T-helper 17 cell (primary cell): Measurements from ENCODE around the gene C2CD5. TPM values are rescaled to one million over a fixed set of nuclear protein-coding genes. Genes with fewer than 3 reads are reported as not detected.

ENCODE experiments used
- ATAC-seq: fragments of 150-1000 bp; cut with Tn5 transposase; 2 replicates; pipeline ENCODE4 v1.10.0; 2021; ENCODE audit warnings: mild to moderate bottlenecking, moderate library complexity
- DNase-seq, 3 donors: peaks; one replicate each; pipeline versions ENCODE4 v3.0.0 to v3.0.0-alpha.2; 2020 to 2021
- H3K9me3 ChIP-seq: one replicate; pipeline ENCODE4 v1.7.0; 2013; ENCODE audit warnings: low read length, mild to moderate bottlenecking; ENCODE audit not compliant: control insufficient read depth, poor library complexity, severe bottlenecking
- H3K27ac Mint-ChIP-seq: one replicate; pipeline ENCODE4 v1.8.0; 2022; ENCODE audit warnings: mild to moderate bottlenecking, moderate library complexity, mixed read lengths
- H3K27me3 Mint-ChIP-seq: one replicate; pipeline ENCODE4 v1.8.0; 2022; ENCODE audit warnings: mixed read lengths
- H3K36me3 Mint-ChIP-seq: one replicate; pipeline ENCODE4 v1.8.0; 2022; ENCODE audit warnings: low read depth, mixed read lengths
- H3K4me1 Mint-ChIP-seq: one replicate; pipeline ENCODE4 v1.8.0; 2022; ENCODE audit warnings: mild to moderate bottlenecking, mixed read lengths
- H3K4me3 Mint-ChIP-seq: one replicate; pipeline ENCODE4 v1.8.0; 2022; ENCODE audit warnings: mild to moderate bottlenecking, moderate library complexity, mixed read lengths
- total RNA-seq, 4 donors: library from RNA in 2 of 4; stranded (reverse) in 2 of 4; gene quantifications; one replicate each; pipeline ENCODE4 v1.2.3 and lab custom pipeline; 2022 to 2026

C2CD5 gene, protein sequence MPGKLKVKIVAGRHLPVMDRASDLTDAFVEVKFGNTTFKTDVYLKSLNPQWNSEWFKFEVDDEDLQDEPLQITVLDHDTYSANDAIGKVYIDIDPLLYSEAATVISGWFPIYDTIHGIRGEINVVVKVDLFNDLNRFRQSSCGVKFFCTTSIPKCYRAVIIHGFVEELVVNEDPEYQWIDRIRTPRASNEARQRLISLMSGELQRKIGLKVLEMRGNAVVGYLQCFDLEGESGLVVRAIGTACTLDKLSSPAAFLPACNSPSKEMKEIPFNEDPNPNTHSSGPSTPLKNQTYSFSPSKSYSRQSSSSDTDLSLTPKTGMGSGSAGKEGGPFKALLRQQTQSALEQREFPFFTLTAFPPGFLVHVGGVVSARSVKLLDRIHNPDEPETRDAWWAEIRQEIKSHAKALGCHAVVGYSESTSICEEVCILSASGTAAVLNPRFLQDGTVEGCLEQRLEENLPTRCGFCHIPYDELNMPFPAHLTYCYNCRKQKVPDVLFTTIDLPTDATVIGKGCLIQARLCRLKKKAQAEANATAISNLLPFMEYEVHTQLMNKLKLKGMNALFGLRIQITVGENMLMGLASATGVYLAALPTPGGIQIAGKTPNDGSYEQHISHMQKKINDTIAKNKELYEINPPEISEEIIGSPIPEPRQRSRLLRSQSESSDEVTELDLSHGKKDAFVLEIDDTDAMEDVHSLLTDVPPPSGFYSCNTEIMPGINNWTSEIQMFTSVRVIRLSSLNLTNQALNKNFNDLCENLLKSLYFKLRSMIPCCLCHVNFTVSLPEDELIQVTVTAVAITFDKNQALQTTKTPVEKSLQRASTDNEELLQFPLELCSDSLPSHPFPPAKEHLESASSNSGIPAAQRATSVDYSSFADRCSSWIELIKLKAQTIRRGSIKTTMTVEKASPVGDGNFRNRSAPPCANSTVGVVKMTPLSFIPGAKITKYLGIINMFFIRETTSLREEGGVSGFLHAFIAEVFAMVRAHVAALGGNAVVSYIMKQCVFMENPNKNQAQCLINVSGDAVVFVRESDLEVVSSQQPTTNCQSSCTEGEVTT
- total RNA-seq (10 to 100 TPM; 31.5 to 31.6 TPM), total RNA-seq (lab: John Stamatoyannopoulos, UW) (52.5 to 54.8 reads per million in 2 donors)

DNA sequence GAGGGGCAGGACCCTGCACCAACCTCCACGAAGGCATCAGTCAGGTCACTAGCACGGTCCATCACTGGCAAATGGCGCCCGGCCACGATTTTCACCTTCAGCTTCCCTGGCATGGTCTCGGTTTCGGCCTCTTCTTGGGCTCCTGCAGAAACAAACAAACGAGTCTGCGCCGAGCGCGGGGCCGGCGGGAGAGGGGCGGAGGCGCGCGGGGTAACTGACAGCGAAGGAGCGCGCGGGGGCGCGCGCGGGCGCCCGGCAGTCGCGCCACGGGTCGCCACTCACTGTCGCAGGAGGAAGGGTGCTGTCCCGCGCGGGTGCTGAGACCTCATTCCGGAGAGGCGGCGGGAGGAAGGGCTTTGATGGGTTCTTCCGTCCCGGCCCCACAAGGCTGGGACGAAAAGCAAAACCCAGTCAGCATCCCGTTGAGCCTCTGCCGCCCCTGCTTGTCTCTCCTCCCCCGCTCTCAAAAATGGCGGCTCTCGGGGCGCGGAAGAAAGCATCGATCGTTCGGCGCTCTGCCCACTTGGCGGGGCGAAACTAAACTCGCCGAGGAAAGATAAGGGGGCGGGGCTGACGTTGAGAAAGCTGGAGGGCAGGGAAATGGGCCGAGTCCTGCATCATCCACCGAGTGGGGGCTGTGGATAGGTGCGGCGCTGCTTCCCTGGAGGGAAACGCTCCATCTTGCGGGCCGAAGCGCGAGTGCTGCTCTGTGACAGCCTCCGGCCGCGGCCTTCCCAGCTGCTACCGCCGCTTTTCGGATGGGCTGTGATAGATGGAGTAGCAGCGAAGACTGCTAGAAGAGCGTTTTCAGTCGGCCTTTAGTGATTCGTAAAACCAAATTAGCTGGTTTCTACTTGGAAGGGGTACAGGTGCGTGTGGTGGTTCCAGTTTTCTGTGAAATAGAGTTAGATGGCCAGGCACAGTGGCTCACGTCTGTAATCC is at the start of gene C2CD5:
TSS of gene C2CD5 (minus strand) at position 505 of the 942 bp plus-strand sequence. CDS start at position 113, 392 bp downstream.
- Mint-ChIP-seq H3K27me3 (peaks cover 7% of the 10 kb centered on the region), H3K4me3 (peak within 1 kb of the TSS; percentile 93), H3K36me3 (no peaks in the 10 kb centered on the region), H3K4me1 (peaks cover 32% of the 10 kb centered on the region), H3K27ac (peak within 1 kb of the TSS; percentile 77)
- ATAC-seq (peak; percentile 92), DNase-seq (peak; percentile 79 to 91 (median 90))
- H3K9me3 ChIP-seq, result no peaks in the 10 kb centered on the region

DNA sequence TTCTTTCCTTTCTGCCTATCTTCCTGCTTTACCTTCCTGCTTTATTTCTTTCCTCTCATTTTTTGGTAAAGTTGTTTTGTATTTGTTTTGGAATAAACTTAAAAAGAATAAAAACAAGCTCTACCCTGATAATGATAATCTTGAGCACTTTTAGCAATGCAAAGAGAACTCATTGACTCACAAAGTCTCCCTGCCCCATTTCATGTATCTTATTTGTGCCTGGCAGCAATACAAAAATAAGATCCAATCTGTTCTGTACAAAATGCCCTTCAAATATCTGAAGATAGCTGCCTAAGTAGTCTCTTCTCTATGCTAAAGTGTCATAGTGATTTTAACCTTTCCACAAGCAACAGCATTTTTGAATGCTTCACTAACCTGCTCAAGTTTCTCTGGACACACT is 49.5 kb upstream of the C2CD5 start:
- no peak for DNase-seq
- Mint-ChIP-seq H3K27me3 (no peaks in the 10 kb centered on the region), H3K4me3 (no peak overlapping the region), H3K36me3 (no peaks in the 10 kb centered on the region), H3K4me1 (peaks cover 9% of the 10 kb centered on the region), H3K27ac (no peak overlapping the region)
- H3K9me3 ChIP-seq, result no peaks in the 10 kb centered on the region
- no peak for ATAC-seq

DNA sequence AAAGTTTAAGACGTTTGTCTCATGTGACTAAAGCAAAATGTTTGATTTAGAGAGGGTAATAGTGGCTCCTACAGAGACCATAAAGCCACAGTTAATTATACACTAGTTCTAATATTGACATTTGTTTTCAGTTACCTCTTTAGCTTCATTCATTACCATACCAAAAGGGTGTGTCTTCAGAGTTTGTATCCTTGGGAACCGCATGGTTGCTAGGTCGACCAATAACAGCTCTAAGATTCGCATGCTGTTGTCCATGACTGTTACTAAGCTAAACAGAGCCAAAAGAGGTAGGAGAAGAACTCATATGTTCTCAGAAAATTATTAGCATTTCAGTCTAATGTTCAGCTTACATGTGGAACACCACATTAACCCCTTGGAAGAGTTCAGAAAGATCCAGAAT is 44.5 kb upstream of the C2CD5 start:
- Mint-ChIP-seq H3K4me3 (no peak overlapping the region), H3K27me3 (peaks cover 4% of the 10 kb centered on the region), H3K4me1 (peaks cover under 1% of the 10 kb centered on the region), H3K27ac (no peak overlapping the region), H3K36me3 (no peaks in the 10 kb centered on the region)
- DNase-seq (no peak), ATAC-seq (no peak)
- H3K9me3 ChIP-seq, result no peaks in the 10 kb centered on the region

DNA sequence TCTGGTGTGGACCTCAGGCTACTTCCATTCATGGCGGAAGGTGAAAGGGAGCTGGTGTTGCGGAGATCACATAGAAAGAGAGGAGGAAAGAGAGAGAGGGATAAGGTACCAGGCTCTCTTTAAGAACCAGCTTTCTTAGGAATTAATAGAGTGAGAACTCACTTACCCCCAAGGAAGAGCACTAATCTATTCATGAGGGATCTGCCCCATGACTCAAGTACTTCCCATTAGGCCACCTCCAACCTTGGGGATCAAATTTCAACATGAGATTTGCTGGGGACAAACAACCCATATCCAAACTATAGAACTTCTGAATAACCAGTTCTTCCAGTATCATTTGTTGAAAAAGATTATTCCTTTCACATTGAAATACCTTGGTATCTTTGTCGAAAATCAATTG is 34.0 kb upstream of the C2CD5 start:
- H3K4me3 Mint-ChIP-seq, result no peak overlapping the region
- no peaks in the 10 kb centered on the region for H3K4me1 Mint-ChIP-seq
- no peaks in the 10 kb centered on the region for H3K9me3 ChIP-seq
- no peak for DNase-seq
- no peak for ATAC-seq
- H3K27me3 Mint-ChIP-seq, result no peaks in the 10 kb centered on the region
- no peak overlapping the region for H3K27ac Mint-ChIP-seq
- no peaks in the 10 kb centered on the region for H3K36me3 Mint-ChIP-seq

DNA sequence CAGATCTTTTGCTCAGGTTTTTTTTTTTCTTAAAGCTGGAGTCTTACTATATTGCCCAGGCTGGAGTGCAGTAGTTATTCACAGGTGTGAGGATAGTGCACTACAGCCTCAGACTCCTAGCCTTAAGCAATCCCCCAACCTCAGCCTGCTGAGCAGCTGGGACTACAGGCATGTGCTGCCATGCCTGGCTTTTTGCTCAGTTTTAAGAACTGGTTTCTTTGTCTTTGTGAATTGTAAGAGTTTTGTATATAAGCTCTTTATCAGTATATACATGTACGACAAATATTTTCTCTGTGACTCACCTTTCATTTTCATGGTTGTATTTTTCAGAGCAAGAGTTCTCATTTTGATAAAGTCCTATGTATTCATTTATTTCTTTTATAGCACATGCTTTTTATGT is 33.3 kb upstream of the C2CD5 start:
- no peaks in the 10 kb centered on the region for H3K9me3 ChIP-seq
- DNase-seq (no peak), ATAC-seq (no peak)
- no peaks in the 10 kb centered on the region for H3K27me3 Mint-ChIP-seq
- H3K4me3 Mint-ChIP-seq, result no peak overlapping the region
- H3K36me3 Mint-ChIP-seq, result no peaks in the 10 kb centered on the region
- H3K27ac Mint-ChIP-seq, result no peak overlapping the region
- H3K4me1 Mint-ChIP-seq, result no peaks in the 10 kb centered on the region

DNA sequence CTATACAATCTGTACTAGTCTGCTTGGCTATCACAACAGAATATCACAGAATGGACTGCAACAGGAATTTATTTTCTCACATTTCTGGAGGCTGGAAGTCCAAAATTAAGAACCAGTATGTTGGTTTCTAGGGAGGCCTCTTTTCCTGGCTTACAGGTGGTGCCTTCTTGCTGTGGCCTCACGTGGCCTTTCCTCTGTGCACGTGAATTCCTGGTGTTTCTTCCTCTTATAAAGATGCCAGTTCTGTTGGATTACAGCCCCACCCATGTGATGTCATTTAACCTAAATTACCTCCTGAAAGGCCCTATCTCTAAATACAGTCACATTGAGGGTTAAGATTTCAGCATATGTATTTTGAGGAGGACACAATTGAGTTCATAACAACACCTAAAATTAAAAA is 32.1 kb upstream of the C2CD5 start:
- H3K27me3 Mint-ChIP-seq, result no peaks in the 10 kb centered on the region
- no peak overlapping the region for H3K4me3 Mint-ChIP-seq
- H3K27ac Mint-ChIP-seq, result no peak overlapping the region
- H3K36me3 Mint-ChIP-seq, result no peaks in the 10 kb centered on the region
- DNase-seq, result no peak
- H3K4me1 Mint-ChIP-seq, result no peaks in the 10 kb centered on the region
- no peaks in the 10 kb centered on the region for H3K9me3 ChIP-seq
- no peak for ATAC-seq

DNA sequence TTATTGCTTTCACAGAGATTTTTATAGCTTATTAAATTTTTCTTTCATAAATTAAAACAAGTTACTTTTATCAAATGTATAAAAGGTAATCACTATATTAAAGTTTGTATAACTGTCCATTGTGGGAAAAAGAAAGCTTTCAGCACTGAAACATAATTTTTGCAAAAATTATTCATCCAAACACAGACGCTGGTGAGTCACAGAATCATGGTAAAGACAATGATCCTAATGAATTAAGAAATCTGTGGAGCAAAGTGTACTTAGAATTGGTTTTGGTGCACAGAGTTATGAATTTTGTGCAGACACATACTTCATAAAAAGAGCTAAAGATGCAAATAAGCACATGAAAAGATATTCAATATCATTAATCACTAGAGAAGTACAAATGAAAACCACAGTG is 31.7 kb upstream of the C2CD5 start:
- Mint-ChIP-seq H3K27me3 (no peaks in the 10 kb centered on the region), H3K36me3 (no peaks in the 10 kb centered on the region)
- DNase-seq, result no peak

DNA sequence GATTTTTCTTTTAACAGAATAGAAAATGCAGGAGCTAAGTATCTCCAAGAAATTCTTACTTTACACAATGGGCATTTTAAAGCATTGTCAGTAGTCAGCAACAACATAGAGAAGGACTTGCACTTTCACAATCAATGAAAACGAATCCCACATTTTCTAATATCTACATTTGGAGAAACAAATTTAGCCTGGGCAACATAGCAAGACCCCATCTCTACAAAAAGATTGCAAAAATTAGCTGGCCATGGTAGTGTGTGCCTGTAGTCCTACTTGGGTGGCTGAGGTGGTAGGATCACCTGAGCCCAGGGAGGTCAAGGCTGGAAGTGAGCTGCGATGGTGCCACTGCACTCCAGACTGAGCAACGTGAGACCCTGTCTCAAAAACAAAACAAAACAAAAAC is 30.6 kb upstream of the C2CD5 start:
- H3K27ac Mint-ChIP-seq, result no peak overlapping the region

More for the DNA sequence above, 31.7 kb upstream of the C2CD5 start:
- ATAC-seq, result no peak
- no peaks in the 10 kb centered on the region for H3K9me3 ChIP-seq
- Mint-ChIP-seq H3K27ac (no peak overlapping the region), H3K4me3 (no peak overlapping the region), H3K4me1 (no peaks in the 10 kb centered on the region)

DNA sequence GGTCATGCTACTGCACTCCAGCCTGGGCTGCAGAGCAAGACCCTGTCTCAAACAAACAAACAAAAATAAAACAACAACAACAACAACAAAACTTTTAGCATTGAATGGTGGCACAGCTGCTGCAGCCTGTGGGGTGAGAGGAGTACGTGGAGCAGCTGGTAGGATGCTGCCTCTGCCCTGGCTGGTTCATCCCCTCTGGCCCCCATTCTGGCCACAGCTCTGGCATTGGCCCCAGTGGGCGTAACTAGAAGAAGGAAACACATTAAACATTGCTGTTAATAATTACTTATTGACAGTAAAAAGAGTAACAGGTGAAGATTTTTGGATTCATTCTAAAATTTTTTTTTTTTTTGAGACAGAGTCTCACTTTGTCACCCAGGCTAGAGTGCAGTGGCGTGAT is 28.8 kb upstream of the C2CD5 start:
- ATAC-seq (no peak), DNase-seq (no peak)
- H3K27me3 Mint-ChIP-seq, result no peaks in the 10 kb centered on the region
- H3K36me3 Mint-ChIP-seq, result peaks cover 2% of the 10 kb centered on the region
- no peaks in the 10 kb centered on the region for H3K4me1 Mint-ChIP-seq
- H3K4me3 Mint-ChIP-seq, result no peak overlapping the region
- H3K27ac Mint-ChIP-seq, result no peak overlapping the region
- no peaks in the 10 kb centered on the region for H3K9me3 ChIP-seq

More for the DNA sequence above, 30.6 kb upstream of the C2CD5 start:
- no peaks in the 10 kb centered on the region for H3K4me1 Mint-ChIP-seq
- no peaks in the 10 kb centered on the region for H3K9me3 ChIP-seq
- H3K36me3 Mint-ChIP-seq, result peaks cover 2% of the 10 kb centered on the region
- H3K27me3 Mint-ChIP-seq, result no peaks in the 10 kb centered on the region
- ATAC-seq, result no peak
- DNase-seq, result no peak
- H3K4me3 Mint-ChIP-seq, result no peak overlapping the region

DNA sequence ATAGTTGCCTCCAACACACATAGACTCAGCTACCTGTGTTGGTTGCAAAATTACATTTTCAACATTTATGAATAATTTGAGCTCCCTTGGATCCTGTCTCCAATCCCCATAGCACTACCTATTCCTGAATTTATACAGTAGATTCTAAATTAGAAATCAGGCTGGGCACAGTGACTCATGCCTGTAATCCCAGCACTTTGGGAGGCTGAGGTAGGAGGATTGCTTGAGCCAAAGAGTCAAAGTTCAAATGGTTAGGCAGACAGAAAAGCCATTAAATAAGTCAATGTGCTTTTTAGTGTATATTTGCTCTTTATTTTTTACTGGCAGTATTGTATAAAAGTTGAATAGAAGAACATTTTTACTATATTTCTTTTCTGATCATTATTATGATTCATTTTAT is 24.9 kb upstream of the C2CD5 start:
- no peak overlapping the region for H3K27ac Mint-ChIP-seq
- DNase-seq (no peak), ATAC-seq (no peak)
- no peaks in the 10 kb centered on the region for H3K4me1 Mint-ChIP-seq
- no peaks in the 10 kb centered on the region for H3K27me3 Mint-ChIP-seq
- H3K9me3 ChIP-seq, result no peaks in the 10 kb centered on the region
- H3K4me3 Mint-ChIP-seq, result no peak overlapping the region
- H3K36me3 Mint-ChIP-seq, result peaks cover 5% of the 10 kb centered on the region

DNA sequence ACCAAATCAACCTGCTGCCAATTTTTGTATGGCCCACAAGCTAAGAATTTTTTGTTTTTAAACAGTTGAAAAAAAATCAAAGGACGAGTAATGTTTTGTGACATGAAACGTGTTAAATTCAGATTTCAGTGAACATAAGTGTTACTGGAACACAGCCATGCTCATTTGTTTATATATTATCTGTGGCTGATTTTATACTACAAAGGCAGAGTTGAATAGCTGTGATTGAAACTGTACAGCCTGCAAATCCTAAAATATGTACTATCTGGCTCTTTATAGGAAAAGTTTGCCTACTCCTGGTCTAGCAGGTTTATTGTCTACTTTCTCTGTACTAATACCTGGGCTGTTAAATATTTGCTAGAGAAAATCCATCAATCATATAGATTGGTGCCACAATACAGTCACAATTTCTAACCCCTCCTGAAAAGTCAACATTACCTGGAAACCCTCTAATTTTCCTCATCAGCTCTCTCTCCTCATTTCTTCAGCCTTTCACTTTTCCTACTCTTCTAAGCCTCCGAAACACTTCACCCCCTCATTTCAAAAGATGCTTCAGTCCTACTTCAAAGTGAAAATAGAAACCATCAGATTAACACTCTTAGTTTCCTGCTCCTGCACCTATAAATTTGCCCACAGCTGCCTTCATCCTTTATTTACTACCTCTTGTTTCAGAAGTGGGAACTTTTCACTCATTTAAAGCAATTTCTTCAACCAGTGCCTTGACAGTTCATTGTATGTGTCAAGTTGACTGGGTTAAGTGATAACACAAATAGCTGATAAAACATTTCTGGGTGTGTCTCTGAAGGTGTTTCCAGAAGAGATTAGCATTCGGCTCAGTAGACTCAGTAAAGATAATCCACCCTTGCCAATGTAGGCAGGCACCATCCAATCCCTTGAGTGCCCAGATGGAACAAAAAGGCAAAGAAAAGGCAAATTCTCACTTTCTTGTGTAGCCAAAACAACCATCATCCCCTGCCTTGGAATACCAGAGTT is 18.0 kb upstream of the C2CD5 start:
- no peak for DNase-seq
- Mint-ChIP-seq H3K4me1 (peaks cover 5% of the 10 kb centered on the region), H3K36me3 (peaks cover 3% of the 10 kb centered on the region), H3K27ac (no peak overlapping the region), H3K27me3 (peaks cover 6% of the 10 kb centered on the region), H3K4me3 (peak overlapping the region; percentile 39)
- ATAC-seq, result no peak
- H3K9me3 ChIP-seq, result no peaks in the 10 kb centered on the region
